Dendritic cell treated with granulocyte-macrophage colony-stimulating factor and Interleukin-4, amounts not matched to agents 40 ng/mL and 50 ng/mL, for 4 days (primary cell): Measurements from ENCODE around the gene LRRC4C.
"Not testable (repeated sequence)": the region's sequence is repeated elsewhere in the genome, so short reads cannot be mapped to it uniquely, and the experiment has no call there.

ENCODE experiments used
- H3K27ac Mint-ChIP-seq: one replicate; pipeline ENCODE4 v1.8.0; 2022; ENCODE audit warnings: mild to moderate bottlenecking, mixed read lengths
- H3K27me3 Mint-ChIP-seq: one replicate; pipeline ENCODE4 v1.8.0; 2022; ENCODE audit warnings: mild to moderate bottlenecking, mixed read lengths
- H3K36me3 Mint-ChIP-seq: one replicate; pipeline ENCODE4 v1.8.0; 2022; ENCODE audit warnings: low read depth, mixed read lengths
- H3K4me1 Mint-ChIP-seq: one replicate; pipeline ENCODE4 v1.8.0; 2022; ENCODE audit warnings: low read depth, mixed read lengths
- H3K4me3 Mint-ChIP-seq: one replicate; pipeline ENCODE4 v1.8.0; 2022; ENCODE audit warnings: mild to moderate bottlenecking, moderate library complexity, mixed read lengths
- H3K9me3 Mint-ChIP-seq: one replicate; pipeline ENCODE4 v1.8.0; 2022; ENCODE audit warnings: mixed read lengths
- intact Hi-C: fragments of 100-400 bp; cut with micrococcal nuclease; formaldehyde crosslinking; loops from one replicate; pipeline ENCODE4 v1.15.0; 2022

The LRRC4C gene

GRCh38 chr11:40537734-40538133 is 921.7 kb downstream of the LRRC4C start:
- H3K27me3 Mint-ChIP-seq: no peaks in the 10 kb centered on the region
- no peaks in the 10 kb centered on the region for H3K36me3 Mint-ChIP-seq
- H3K4me3 Mint-ChIP-seq: no peak overlapping the region
- no peak overlapping the region for H3K27ac Mint-ChIP-seq
- peaks cover 9% of the 10 kb centered on the region for H3K9me3 Mint-ChIP-seq
- intact Hi-C loops: no loop called here
- H3K4me1 Mint-ChIP-seq: no peaks in the 10 kb centered on the region

DNA sequence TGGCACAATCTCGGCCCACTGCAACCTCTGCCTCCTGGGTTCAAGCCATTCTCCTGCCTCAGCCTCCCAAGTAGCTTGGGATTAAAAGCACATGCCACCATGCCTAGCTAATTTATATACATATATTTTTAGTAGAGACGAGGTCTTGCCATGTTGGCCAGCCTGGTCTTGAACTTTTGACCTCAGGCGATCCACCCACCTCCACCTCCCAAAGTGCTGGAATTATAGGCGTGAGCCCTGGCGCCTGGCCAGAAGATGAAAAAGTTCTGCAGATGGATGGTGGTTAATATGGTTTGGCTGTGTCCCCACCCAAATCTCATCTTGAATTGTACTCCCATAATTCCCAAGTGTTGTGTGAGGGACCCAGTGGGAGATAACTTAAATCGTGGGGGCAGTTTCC is 937.4 kb downstream of the LRRC4C start:
- peaks cover 26% of the 10 kb centered on the region for H3K9me3 Mint-ChIP-seq
- H3K4me3 Mint-ChIP-seq, H3K4me1 Mint-ChIP-seq, H3K36me3 Mint-ChIP-seq, intact Hi-C loops, H3K27ac Mint-ChIP-seq, H3K27me3 Mint-ChIP-seq: not testable (repeated sequence)

DNA sequence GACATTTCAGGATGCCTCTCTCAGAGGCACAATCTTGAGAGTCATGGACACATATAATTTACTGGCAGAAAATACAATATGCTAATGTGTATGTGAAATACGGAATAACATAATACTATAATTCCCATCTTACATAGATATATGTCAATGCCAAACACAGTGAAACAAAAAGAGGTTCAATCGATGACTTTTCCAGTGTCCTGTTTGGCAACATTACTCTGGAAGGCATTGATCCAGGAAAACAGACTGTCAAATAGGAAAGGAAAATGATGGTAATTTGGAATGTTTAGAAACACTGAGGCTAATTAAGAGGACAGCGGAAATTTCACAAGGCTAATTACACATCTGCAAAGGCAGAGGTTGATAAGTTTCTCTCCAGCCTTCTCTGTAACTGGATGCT is 942.3 kb downstream of the LRRC4C start:
- Mint-ChIP-seq H3K4me1 (no peaks in the 10 kb centered on the region), H3K27ac (no peak overlapping the region), H3K36me3 (no peaks in the 10 kb centered on the region), H3K4me3 (no peak overlapping the region), H3K9me3 (peaks cover 17% of the 10 kb centered on the region), H3K27me3 (no peaks in the 10 kb centered on the region)
- intact Hi-C loops: no loop called here

GRCh38 chr11:40514124-40514523 is 945.3 kb downstream of the LRRC4C start:
- Mint-ChIP-seq H3K4me3 (no peak overlapping the region), H3K36me3 (no peaks in the 10 kb centered on the region), H3K27me3 (no peaks in the 10 kb centered on the region), H3K27ac (no peak overlapping the region), H3K9me3 (peaks cover 19% of the 10 kb centered on the region), H3K4me1 (no peaks in the 10 kb centered on the region)
- intact Hi-C loops: no loop called here

DNA sequence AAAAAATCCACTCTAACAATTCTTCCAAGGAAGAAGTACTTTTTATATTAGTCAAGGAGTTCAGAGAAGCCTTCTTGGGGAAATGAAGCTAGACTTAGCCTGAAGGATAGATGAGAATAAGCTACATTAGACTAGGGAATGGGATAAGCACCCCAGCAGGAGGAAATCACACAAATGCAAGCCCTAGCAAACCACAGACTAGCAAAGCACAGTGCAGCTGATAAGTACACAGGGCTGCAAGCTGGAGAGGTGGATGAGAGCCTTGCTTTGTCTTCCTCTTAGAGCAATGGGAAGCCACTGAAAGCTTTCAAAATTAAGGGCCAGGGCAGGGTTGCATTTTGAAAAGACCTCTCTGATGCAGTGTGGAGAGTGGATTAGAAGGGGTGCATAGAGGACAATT is 946.2 kb downstream of the LRRC4C start:
- peaks cover 12% of the 10 kb centered on the region for H3K9me3 Mint-ChIP-seq
- H3K4me3 Mint-ChIP-seq: no peak overlapping the region
- intact Hi-C loops: no loop called here
- H3K27ac Mint-ChIP-seq: no peak overlapping the region
- H3K36me3 Mint-ChIP-seq: no peaks in the 10 kb centered on the region
- H3K4me1 Mint-ChIP-seq: no peaks in the 10 kb centered on the region
- H3K27me3 Mint-ChIP-seq: no peaks in the 10 kb centered on the region

DNA sequence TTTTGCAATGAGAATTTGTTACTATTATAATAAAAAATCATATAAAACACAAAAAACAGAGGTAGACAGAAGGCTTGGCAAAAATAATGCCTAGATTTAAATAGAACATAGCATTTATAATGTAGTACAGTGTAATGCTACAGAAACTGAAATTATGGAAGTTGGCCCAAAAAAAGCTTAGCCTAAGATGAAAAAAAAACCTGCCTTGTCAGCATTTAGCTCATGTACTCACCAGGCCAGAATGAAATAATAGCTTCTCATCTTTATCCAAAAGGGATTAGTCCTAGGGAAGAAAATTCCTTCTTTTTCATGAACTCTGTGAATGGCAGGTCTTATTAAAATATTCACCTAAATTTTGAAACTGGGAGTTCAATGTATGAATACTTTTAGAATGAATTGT is 951.1 kb downstream of the LRRC4C start:
- Mint-ChIP-seq H3K27ac (no peak overlapping the region), H3K4me3 (no peak overlapping the region), H3K36me3 (no peaks in the 10 kb centered on the region), H3K27me3 (no peaks in the 10 kb centered on the region), H3K4me1 (no peaks in the 10 kb centered on the region), H3K9me3 (peaks cover 9% of the 10 kb centered on the region)
- intact Hi-C loops: no loop called here

DNA sequence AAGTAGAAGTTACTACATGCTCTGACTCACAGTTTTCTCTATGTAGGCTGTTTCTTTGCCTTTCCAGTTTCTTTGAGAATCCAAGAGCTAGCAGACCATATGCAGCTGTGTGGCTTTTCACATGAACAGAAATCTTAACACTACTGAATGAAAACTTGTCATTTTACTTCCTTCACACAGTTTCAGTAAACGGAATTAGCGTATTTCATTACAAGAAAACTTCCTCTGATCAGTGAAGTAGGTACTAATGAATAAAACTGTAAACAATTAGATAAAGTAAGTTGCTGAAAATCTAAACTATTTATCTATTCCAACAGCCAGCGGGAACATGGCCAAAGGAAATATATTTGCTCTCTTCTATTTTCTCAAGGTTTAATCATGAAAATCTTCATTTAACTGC is 953.2 kb downstream of the LRRC4C start:
- Mint-ChIP-seq H3K4me1 (no peaks in the 10 kb centered on the region), H3K27me3 (no peaks in the 10 kb centered on the region), H3K9me3 (peaks cover 21% of the 10 kb centered on the region), H3K27ac (no peak overlapping the region), H3K4me3 (no peak overlapping the region), H3K36me3 (no peaks in the 10 kb centered on the region)
- intact Hi-C loops: no loop called here

DNA sequence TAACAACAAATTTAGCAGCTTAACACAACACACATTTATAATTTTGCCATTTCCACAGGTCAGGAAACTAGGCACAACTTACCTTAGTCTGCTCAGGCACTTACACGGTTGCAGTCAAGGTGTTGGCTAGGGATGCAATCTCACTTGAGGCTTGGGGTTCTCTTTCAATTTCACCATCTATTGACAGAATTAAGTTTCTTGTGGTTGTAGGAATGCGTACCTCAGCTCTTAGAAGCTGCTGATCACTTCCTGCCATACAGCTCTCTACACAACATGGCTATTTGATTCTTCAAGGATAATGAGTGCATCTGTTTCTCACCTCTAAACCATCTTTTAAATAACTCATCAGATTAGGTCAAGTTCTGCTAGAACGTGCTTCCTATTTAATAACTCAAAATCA is 968.1 kb downstream of the LRRC4C start:
- H3K9me3 Mint-ChIP-seq: no peaks in the 10 kb centered on the region
- no peaks in the 10 kb centered on the region for H3K36me3 Mint-ChIP-seq
- intact Hi-C loops: no loop called here
- no peak overlapping the region for H3K4me3 Mint-ChIP-seq
- H3K4me1 Mint-ChIP-seq: no peaks in the 10 kb centered on the region
- H3K27me3 Mint-ChIP-seq: no peaks in the 10 kb centered on the region
- no peak overlapping the region for H3K27ac Mint-ChIP-seq

DNA sequence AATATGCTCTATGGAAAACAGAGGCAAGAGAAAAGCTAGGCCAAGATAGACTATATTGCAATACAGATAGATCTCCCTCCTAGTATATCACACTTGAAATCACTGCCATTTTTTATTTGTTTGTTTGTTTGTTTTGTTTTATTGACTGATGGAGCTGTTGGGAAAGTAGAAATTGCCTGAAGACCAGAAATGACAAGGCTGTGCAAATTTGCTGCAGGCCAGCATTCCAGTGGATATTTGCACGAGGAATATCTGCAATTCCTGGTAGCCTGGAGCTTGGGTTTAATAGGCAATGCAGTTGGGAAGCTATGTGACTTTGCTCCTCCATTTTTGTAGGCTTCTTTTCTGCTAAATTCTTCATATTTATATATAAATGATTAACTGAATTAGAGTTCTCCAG is 991.7 kb downstream of the LRRC4C start:
- Mint-ChIP-seq H3K4me3 (no peak overlapping the region), H3K27ac (no peak overlapping the region), H3K27me3 (no peaks in the 10 kb centered on the region), H3K4me1 (no peaks in the 10 kb centered on the region), H3K9me3 (peaks cover 24% of the 10 kb centered on the region), H3K36me3 (no peaks in the 10 kb centered on the region)
- intact Hi-C loops: no loop called here

DNA sequence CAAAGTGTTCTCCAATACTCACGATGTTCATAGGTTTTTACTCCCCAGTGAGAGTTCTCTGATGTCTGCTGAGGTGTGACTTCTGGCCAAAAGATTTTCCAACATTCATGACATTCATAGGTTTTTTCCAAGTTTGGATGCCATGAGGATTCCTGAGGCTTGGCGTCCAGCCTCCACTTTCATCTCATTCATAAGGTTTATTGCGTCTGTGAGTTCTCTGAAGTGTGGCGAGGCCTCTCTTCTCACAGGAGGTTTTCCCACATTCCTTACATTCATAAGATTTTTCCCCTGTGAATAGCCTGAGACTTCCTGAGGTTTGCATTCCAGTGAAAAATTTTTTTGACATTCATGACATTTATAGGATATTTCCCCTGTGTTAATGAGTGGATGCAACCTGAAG is 1014.1 kb downstream of the LRRC4C start:
- Mint-ChIP-seq H3K27ac (no peak overlapping the region), H3K27me3 (no peaks in the 10 kb centered on the region), H3K36me3 (no peaks in the 10 kb centered on the region), H3K9me3 (peaks cover 22% of the 10 kb centered on the region), H3K4me3 (no peak overlapping the region), H3K4me1 (no peaks in the 10 kb centered on the region)
- intact Hi-C loops: no loop called here

DNA sequence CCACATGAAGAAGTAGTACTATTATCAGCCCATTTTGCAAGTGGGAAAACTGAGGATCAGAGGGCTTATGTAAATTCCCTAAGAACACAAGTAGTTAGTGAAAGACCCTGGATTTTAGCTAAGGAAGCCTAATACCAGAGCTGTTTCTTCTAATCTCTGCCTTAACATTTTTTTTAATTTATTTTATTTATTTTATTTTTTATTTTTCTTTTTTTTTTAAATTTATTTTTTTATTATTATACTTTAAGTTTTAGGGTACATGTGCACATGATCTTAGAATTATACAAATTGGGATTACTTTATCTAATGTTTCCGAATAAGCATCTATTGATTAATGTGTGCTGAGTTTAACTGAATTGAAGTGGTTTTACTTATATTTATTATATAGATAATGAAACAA is 1015.3 kb downstream of the LRRC4C start:
- intact Hi-C loops: no loop called here
- Mint-ChIP-seq H3K4me3 (no peak overlapping the region), H3K27me3 (no peaks in the 10 kb centered on the region), H3K27ac (no peak overlapping the region), H3K36me3 (no peaks in the 10 kb centered on the region), H3K9me3 (peaks cover 21% of the 10 kb centered on the region), H3K4me1 (no peaks in the 10 kb centered on the region)

- intact Hi-C loops: no loop called here
- H3K27me3 Mint-ChIP-seq: no peaks in the 10 kb centered on the region
- H3K27ac Mint-ChIP-seq: no peak overlapping the region
- H3K9me3 Mint-ChIP-seq: peaks cover 22% of the 10 kb centered on the region
- H3K36me3 Mint-ChIP-seq: no peaks in the 10 kb centered on the region
- no peak overlapping the region for H3K4me3 Mint-ChIP-seq
- no peaks in the 10 kb centered on the region for H3K4me1 Mint-ChIP-seq
Measured at GRCh38 chr11:40435344-40435743, 1024.1 kb downstream of the LRRC4C start.

GRCh38 chr11:40434926-40435325 is 1024.5 kb downstream of the LRRC4C start:
- Mint-ChIP-seq H3K27ac (no peak overlapping the region), H3K4me3 (no peak overlapping the region), H3K9me3 (peaks cover 22% of the 10 kb centered on the region), H3K27me3 (no peaks in the 10 kb centered on the region), H3K36me3 (no peaks in the 10 kb centered on the region), H3K4me1 (no peaks in the 10 kb centered on the region)
- intact Hi-C loops: no loop called here

DNA sequence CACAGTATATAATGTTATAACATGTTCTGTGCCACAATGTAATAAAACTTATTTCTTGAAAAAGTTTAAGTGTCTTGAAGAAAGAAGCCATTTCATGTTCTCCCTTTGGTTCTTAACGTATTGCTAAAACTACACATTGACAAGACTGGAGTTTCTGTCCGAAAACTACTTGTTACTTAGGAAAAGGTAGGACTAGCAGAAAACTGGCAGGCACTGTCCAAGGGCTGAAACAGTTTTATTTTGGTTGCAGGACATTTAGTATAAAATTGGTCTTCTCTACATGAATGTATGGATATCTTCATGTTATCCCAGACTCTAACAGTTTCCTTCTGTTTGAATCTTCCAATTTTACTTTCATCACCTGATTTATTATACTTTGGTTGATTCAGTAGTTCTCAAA is 1027.1 kb downstream of the LRRC4C start:
- H3K27ac Mint-ChIP-seq: no peak overlapping the region
- intact Hi-C loops: no loop called here

DNA sequence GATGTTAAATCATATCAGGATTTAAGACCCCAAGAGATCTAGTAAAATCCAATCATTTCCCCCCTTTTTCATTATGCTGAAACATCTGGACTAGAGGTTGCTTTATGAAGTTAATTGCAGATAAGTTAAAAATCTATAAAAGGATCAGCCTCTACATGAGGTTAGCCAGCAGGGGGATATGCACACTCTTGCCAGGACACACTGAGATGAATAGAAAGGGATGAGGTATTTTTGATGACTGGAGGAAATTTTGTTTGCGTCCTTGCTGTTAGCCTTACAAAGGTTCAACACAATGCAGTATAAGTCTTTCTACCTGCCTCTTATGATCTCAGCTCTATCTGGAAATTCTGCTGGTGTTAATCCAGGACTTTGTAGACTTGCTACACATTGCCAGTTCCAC is 1034.3 kb downstream of the LRRC4C start:
- Mint-ChIP-seq H3K36me3 (no peaks in the 10 kb centered on the region), H3K4me3 (no peak overlapping the region), H3K9me3 (peaks cover 8% of the 10 kb centered on the region), H3K27ac (no peak overlapping the region), H3K27me3 (no peaks in the 10 kb centered on the region), H3K4me1 (no peaks in the 10 kb centered on the region)
- intact Hi-C loops: no loop called here

More for the DNA sequence above, 1027.1 kb downstream of the LRRC4C start:
- H3K27me3 Mint-ChIP-seq: no peaks in the 10 kb centered on the region
- H3K36me3 Mint-ChIP-seq: no peaks in the 10 kb centered on the region
- H3K4me1 Mint-ChIP-seq: no peaks in the 10 kb centered on the region
- H3K9me3 Mint-ChIP-seq: peaks cover 10% of the 10 kb centered on the region
- no peak overlapping the region for H3K4me3 Mint-ChIP-seq
